AG09309 (cell line): ENCODE measurements around the gene PRXL2A.

Experiments
- DNase-seq: peaks from one replicate; pipeline ENCODE4 v3.0.0-alpha.2; 2010; ENCODE audit warnings: low read depth
- H3K4me3 ChIP-seq: 2 replicates; pipeline ENCODE4 v1.5.1; 2011; ENCODE audit warnings: mild to moderate bottlenecking, low read depth, low read length, moderate library complexity; ENCODE audit not compliant: control insufficient read depth
- TF ChIP-seq, protein P1 (sequence below): IDR thresholded peaks from 2 replicates; pipeline ENCODE4 v1.5.1; 2011; ENCODE audit warnings: mild to moderate bottlenecking, low read depth, low read length, inconsistent platforms; ENCODE audit not compliant: insufficient read depth, control insufficient read depth; ENCODE audit errors: missing control alignments

Gene PRXL2A

DNA sequence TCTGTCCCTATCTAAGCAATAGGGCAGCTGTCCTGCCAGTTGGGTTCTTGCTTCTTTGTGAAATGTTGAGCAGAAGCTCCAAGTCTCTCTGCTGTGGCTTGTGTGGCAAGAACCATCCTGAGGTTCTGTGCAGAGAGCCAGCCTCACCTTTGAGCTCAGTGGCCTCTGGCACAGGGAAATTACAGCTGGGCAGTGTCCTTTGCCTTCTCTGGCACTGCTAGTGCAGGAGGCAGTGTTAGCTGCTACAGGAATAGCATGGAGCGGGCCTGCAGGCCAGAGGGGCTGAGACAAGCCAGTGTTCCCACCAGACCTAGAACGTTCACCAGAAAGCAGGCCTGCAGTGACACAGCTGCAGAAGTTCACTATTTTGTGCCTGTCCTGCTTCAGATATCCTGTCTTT, 1.8 kb downstream of the PRXL2A start:
- no peak for DNase-seq
- TF ChIP-seq, protein P1, sequence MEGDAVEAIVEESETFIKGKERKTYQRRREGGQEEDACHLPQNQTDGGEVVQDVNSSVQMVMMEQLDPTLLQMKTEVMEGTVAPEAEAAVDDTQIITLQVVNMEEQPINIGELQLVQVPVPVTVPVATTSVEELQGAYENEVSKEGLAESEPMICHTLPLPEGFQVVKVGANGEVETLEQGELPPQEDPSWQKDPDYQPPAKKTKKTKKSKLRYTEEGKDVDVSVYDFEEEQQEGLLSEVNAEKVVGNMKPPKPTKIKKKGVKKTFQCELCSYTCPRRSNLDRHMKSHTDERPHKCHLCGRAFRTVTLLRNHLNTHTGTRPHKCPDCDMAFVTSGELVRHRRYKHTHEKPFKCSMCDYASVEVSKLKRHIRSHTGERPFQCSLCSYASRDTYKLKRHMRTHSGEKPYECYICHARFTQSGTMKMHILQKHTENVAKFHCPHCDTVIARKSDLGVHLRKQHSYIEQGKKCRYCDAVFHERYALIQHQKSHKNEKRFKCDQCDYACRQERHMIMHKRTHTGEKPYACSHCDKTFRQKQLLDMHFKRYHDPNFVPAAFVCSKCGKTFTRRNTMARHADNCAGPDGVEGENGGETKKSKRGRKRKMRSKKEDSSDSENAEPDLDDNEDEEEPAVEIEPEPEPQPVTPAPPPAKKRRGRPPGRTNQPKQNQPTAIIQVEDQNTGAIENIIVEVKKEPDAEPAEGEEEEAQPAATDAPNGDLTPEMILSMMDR = no peak
- H3K4me3 ChIP-seq = no peak overlapping the region

DNA sequence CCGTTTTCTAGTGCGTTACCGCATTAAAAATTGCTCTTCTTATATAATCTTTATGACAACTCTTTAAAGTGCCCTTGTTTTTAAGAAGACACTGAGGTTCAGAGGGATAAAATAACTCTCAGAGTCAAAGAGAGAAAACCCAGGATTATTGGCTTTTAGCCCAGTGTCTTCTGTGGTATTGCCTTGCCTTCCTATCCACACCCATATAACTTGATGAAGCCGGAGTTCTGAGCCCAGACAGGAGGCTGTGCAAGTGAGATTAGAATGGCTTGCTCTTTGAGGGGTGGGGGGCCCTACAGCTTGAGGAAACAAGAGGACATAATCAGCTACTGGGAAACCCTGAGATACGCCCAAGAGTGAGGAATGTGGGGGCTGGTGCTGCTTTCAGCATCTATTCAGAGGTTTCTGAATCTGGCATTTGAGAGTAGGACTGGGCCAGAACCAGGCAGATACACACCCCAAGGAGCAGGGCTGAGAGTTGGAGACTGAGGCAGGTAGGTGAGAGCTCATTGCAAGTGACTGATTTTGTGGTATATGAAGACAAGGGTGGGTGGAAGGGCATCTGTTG, 2.3 kb downstream of the PRXL2A start:
- no peak for DNase-seq
- H3K4me3 ChIP-seq = no peak overlapping the region
- TF ChIP-seq, protein P1 = no peak

DNA sequence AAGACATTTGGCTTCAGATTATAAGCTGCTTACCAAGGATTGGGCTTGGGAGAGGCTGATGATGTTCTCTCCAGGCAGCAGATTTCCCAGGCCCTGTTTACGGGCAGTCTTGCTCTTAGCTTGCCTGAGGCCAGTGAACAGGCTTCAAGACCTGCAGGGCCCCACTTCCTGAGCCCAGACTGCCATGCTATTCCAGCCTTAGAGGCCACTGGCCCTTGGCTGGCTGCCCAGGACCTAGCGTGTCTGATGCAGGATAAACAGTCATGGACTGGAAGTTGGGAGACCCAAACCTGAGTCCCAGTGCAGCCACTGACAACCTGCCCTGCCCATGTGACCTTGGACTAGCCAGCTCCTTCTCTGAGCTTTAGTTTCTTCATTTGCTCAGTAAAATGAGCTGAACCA, 2.9 kb downstream of the PRXL2A start:
- TF ChIP-seq, protein P1 = no peak
- no peak for DNase-seq
- H3K4me3 ChIP-seq = no peak overlapping the region

DNA sequence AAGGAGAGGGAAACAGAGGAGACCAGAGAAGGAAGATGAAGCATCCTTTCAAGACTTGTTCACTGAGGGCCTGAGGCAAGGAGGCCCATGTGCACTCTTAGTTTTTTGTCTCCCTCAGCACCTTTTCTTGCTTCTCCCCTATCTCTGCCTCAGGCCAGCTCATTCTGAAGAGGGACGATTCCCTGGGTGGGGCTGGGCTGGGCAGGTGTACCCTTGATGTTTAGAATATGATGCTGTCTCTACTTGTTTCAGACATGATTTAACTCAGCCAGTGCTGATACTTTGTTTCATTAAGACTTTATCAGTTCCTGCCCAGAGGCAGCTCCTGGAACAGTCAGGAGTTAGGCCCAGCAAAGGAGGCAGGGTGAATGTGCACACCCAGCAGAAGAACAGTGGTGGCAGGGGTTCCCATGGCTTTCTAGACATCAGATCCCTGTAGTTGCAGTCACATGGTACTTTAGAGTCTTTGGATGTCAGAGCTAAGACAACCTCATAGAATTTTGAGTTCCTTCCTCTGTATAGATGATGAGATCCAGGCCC, 3.4 kb downstream of the PRXL2A start:
- TF ChIP-seq, protein P1 = no peak
- DNase-seq = no peak
- no peak overlapping the region for H3K4me3 ChIP-seq

DNA sequence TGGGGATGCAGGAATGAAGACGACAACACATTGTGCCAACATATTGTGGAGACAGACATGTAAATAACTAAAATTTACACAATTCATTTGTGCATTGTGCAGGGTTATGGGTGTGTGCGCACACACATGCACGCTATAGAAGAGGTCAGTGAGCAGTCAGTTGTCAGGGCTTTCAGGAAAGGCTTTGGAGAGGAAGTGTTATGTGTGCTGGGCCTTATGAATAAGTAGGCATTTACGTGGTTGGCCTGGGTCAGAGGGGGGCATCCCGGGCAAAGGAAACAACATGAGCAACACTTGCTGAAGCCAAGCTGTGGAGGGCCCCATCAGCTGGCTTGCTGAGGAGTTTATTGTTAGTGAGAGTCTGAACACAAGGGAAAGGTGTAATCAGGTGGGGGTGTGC, 4.1 kb downstream of the PRXL2A start:
- no peak for DNase-seq
- no peak overlapping the region for H3K4me3 ChIP-seq
- TF ChIP-seq, protein P1 = no peak

DNA sequence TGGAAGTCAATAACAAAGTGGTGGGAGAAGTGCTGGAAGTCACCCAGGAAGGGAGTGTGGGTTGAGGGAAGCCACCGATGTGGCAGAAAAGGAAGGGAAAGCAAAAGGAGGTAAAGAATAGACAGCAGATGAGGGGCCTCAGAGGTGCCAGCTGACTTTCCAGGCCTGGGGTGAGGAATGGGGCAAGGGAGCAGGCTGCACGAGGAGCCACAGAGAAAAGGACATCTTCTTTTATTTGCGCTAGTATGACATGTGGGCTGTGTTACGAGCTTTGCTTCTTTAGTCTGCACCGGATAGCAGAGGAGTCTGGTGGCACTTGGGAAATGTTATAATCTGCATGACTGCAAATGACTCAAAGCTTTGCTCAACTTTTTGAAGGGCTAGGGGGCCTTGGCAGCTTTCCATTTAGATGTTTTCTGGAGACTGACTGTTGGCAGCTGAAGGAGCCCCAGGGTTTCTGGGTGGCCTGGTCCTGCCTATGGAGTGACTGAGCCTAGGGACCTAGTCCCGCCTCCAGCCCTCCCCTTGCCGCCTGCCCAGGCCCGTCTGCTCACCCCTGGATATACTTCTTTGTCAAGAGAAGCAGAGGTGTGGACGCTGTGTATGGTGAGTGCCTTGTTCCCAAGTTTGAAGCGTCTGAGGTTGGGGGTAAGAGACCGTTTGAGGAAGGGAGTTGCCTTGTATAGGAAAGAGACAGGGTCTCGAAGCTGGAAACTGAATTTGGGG, 5.1 kb downstream of the PRXL2A start:
- TF ChIP-seq, protein P1 = no peak
- no peak overlapping the region for H3K4me3 ChIP-seq
- no peak for DNase-seq
